K562 (cell line): ENCODE data around the gene LRP2. TPM values are rescaled to one million over a fixed set of nuclear protein-coding genes. Genes with fewer than 3 reads are reported as not detected.

Experiments used
- CCNT2 ChIP-seq: IDR thresholded peaks from 2 replicates; pipeline ENCODE4 v1.6.1; 2011; ENCODE audit warnings: borderline replicate concordance, low read depth, mild to moderate bottlenecking, moderate library complexity, mixed read lengths, low read length; ENCODE audit not compliant: insufficient read length; ENCODE audit errors: extremely low read depth
- CREM ChIP-seq: IDR thresholded peaks from 2 replicates; pipeline ENCODE4 v1.6.1; 2014; ENCODE audit warnings: antibody characterized with exemption, low read depth
- DEAF1 ChIP-seq: fragments of 450-650 bp; formaldehyde crosslinking; IDR thresholded peaks from 2 replicates; pipeline ENCODE4 v1.4.0; 2020; ENCODE audit warnings: mild to moderate bottlenecking, moderate library complexity
- E2F6 ChIP-seq, 2 experiments: IDR thresholded peaks; 2 replicates each; pipeline ENCODE4 v1.6.1; 2011; ENCODE audit warnings: borderline replicate concordance in 1 of 2, control low read depth in 1 of 2, low read depth in 1 of 2, low read length in 1 of 2, mild to moderate bottlenecking in 1 of 2, mixed read lengths in 1 of 2, moderate library complexity in 1 of 2; ENCODE audit not compliant: insufficient read depth in 1 of 2, insufficient read length in 1 of 2, poor library complexity in 1 of 2, severe bottlenecking in 1 of 2; ENCODE audit errors: extremely low read depth in 1 of 2
- ELK1 ChIP-seq: sonication (generic); formaldehyde crosslinking; IDR thresholded peaks from 2 replicates; pipeline ENCODE4 v1.8.1; 2022; ENCODE audit warnings: missing genetic modification reagents
- EZH2 ChIP-seq: IDR thresholded peaks from 2 replicates; pipeline ENCODE4 v1.6.1; 2012; ENCODE audit warnings: low read depth, mild to moderate bottlenecking, inconsistent platforms, low read length, borderline replicate concordance
- HNRNPL ChIP-seq: fragments of 200-400 bp; formaldehyde crosslinking; IDR thresholded peaks from 2 replicates; pipeline ENCODE4 v1.6.1; 2017; ENCODE audit warnings: low read depth, mild to moderate bottlenecking, low read length
- KAT2B ChIP-seq: IDR thresholded peaks from one replicate; pipeline ENCODE4 v1.6.1; 2012; ENCODE audit warnings: low read depth, mild to moderate bottlenecking, control low read depth, inconsistent platforms, low read length, moderate library complexity
- MAFF ChIP-seq: IDR thresholded peaks from 2 replicates; pipeline ENCODE4 v1.6.1; 2012; ENCODE audit warnings: low read length, improper control_type of control experiment
- NR2C1 ChIP-seq, 2 experiments: fragments of 450-650 bp; IDR thresholded peaks; 2 replicates each; pipeline ENCODE4 v1.6.1; 2017; ENCODE audit warnings: mild to moderate bottlenecking in 2 of 2, antibody characterized with exemption in 1 of 2, inconsistent platforms in 1 of 2, missing compliant biosample characterization in 1 of 2, missing genetic modification characterization in 1 of 2
- NRF1 ChIP-seq, 2 experiments: fragments of 450-650 bp; IDR thresholded peaks in 1 of 2; conservative IDR thresholded peaks in 1 of 2; 2 replicates each; pipeline ENCODE4 v1.6.1; 2014; ENCODE audit warnings: mild to moderate bottlenecking in 2 of 2
- RBM34 ChIP-seq: fragments of 200-400 bp; formaldehyde crosslinking; IDR thresholded peaks from 2 replicates; pipeline ENCODE4 v1.6.1; 2018; ENCODE audit warnings: low read length, borderline replicate concordance; ENCODE audit not compliant: insufficient read depth
- TEAD4 ChIP-seq, 2 experiments: sonication (generic) in 1 of 2; formaldehyde crosslinking in 1 of 2; IDR thresholded peaks; 2 replicates each; pipeline versions ENCODE4 v1.6.1 to v1.8.0; 2012 to 2022; ENCODE audit warnings: borderline replicate concordance in 1 of 2, inconsistent platforms in 1 of 2, low read length in 1 of 2, mild to moderate bottlenecking in 1 of 2, missing genetic modification reagents in 1 of 2
- TRIM28 ChIP-seq: fragments of 450-650 bp; IDR thresholded peaks from 2 replicates; pipeline ENCODE4 v1.6.1; 2017
- U2AF1 ChIP-seq: fragments of 200-400 bp; formaldehyde crosslinking; optimal IDR thresholded peaks from 2 replicates; pipeline ENCODE3; 2017; ENCODE audit warnings: mild to moderate bottlenecking, low read depth, low read length, moderate library complexity
- ZHX1 ChIP-seq: fragments of 150-350 bp; conservative IDR thresholded peaks from 2 replicates; pipeline ENCODE4 v1.6.1; 2014; ENCODE audit warnings: low read length
- polyA plus RNA-seq, 8 experiments: library from polyadenylated mRNA; depleted of rRNA in 4 of 8; stranded (reverse) in 5 of 8; unstranded in 3 of 8; fragments of >200 nt; fragmentation: Nextera tagmentation in 2 of 8; fragmentation: Illumina TruSeq in 1 of 8; extraction: Ambion mirVana in 2 of 8; extraction: Trizol in 1 of 8; gene quantifications; 2 replicates each; pipeline versions ENCODE4 v1.2.1 to v1.2.3, GENCODE V29; 2011 to 2014; ENCODE audit warnings: inconsistent platforms in 1 of 8, missing spikeins in 1 of 8
- total RNA-seq, 7 experiments: library from RNA; depleted of rRNA in 6 of 7; stranded (reverse); fragments of >200 nt in 6 of 7; fragmentation: Illumina TruSeq in 2 of 7; extraction: Trizol in 2 of 7; gene quantifications; 2 replicates each; pipeline versions ENCODE4 v1.2.1 to v1.2.3, GENCODE V29; 2011 to 2021; ENCODE audit warnings: low replicate concordance in 1 of 7

LRP2 gene
- total and polyA plus RNA-seq, 9 of the 15 experiments (the other 6 are each of a cell fraction or from before 2014, with no cell fraction given) = 0.04 to 0.18 (median 0.11) TPM; not detected in 1

- TF ChIP-seq ELK1 (CRISPR knock-in tag) = no peak
- no peak for TF ChIP-seq NR2C1 (IDR thresholded peaks at IDR 0.05)
- TF ChIP-seq NR2C1 (tag; IDR thresholded peaks at IDR 0.05) = no peak
- no peak for TF ChIP-seq CCNT2
- TF ChIP-seq HNRNPL = no peak
- peak; percentile 80 for TF ChIP-seq TRIM28
- TF ChIP-seq KAT2B = no peak
- TF ChIP-seq U2AF1 = no peak
- TF ChIP-seq DEAF1 = no peak
- TF ChIP-seq E2F6 (IDR thresholded peaks at IDR 0.05; ENCODE audit: borderline replicate concordance in 1 of 2, extremely low read depth in 1 of 2, insufficient read depth in 1 of 2, insufficient read length in 1 of 2, low read depth in 1 of 2, low read length in 1 of 2, poor library complexity in 1 of 2, severe bottlenecking in 1 of 2) = no peak
- TF ChIP-seq RBM34 = no peak
- TF ChIP-seq EZH2 = no peak
- TF ChIP-seq MAFF = peak; percentile 77
- TF ChIP-seq NRF1 (conservative IDR thresholded peaks at IDR 0.05 in 1 of 2, IDR thresholded peaks at IDR 0.05 in 1 of 2) = peak; percentile 34 to 51
- peak; percentile 79 for TF ChIP-seq TEAD4 (IDR thresholded peaks at IDR 0.05; ENCODE audit: low read length)
- no peak for TF ChIP-seq TEAD4 (CRISPR knock-in tag; IDR thresholded peaks at IDR 0.05; ENCODE audit: borderline replicate concordance)
- TF ChIP-seq CREM = peak; percentile 72
- no peak for TF ChIP-seq ZHX1
Measured at GRCh38 chr2:169129703-169130243, 232.6 kb downstream of the LRP2 start (continued).
